NCI-H1105 treated with DMSO at 0.1 percent for 48 hours (cell line): Measurements from ENCODE around the gene TMEM179.

Experiments used
- DNase-seq: peaks from one replicate; lab custom pipeline; 2025; lab: John Stamatoyannopoulos, UW

TMEM179 gene

GRCh38 chr14:104555430-104556255, 48.9 kb downstream of the TMEM179 start:
- DNase-seq, result no peak

GRCh38 chr14:104554608-104555429, 49.8 kb downstream of the TMEM179 start:
- DNase-seq, result no peak

GRCh38 chr14:104554088-104554607, 50.4 kb downstream of the TMEM179 start:
- no peak for DNase-seq

GRCh38 chr14:104553166-104554087, 51.1 kb downstream of the TMEM179 start:
- DNase-seq, result no peak

GRCh38 chr14:104552738-104553125, 51.8 kb downstream of the TMEM179 start:
- DNase-seq, result no peak

- DNase-seq, result no peak
Observed at GRCh38 chr14:104551851-104552737, 52.5 kb downstream of the TMEM179 start.

- no peak for DNase-seq
Observed at GRCh38 chr14:104550861-104551728, 53.5 kb downstream of the TMEM179 start.

- DNase-seq, result no peak
Observed at GRCh38 chr14:104550340-104550860, 54.2 kb downstream of the TMEM179 start.

GRCh38 chr14:104549536-104550339, 54.8 kb downstream of the TMEM179 start:
- DNase-seq, result no peak

- no peak for DNase-seq
Observed at GRCh38 chr14:104548802-104549535, 55.6 kb downstream of the TMEM179 start.

- no peak for DNase-seq
Observed at GRCh38 chr14:104547998-104548700, 56.4 kb downstream of the TMEM179 start.

- DNase-seq, result no peak
Observed at GRCh38 chr14:104547310-104547997, 57.1 kb downstream of the TMEM179 start.

- DNase-seq, result no peak
Observed at GRCh38 chr14:104546591-104547309, 57.8 kb downstream of the TMEM179 start.

GRCh38 chr14:104545942-104546501, 58.5 kb downstream of the TMEM179 start:
- peak; percentile 49 for DNase-seq

GRCh38 chr14:104545151-104545941, 59.2 kb downstream of the TMEM179 start:
- peak; percentile 49 for DNase-seq
